ENCODE data around the gene CNPY2. TPM values are rescaled to one million over a fixed set of nuclear protein-coding genes. Genes with fewer than 3 reads are reported as not detected.

Gene CNPY2
- total and polyA plus RNA-seq, 2 of the 13 experiments (the other 11 are each of a cell fraction or from before 2014, with no cell fraction given), result 285 to 356 TPM

GRCh38 chr12:56266693-56267442 lies 48.9 kb downstream of the CNPY2 start, which contains the start of gene COQ10A (continued):
- TF ChIP-seq ZNF333 (CRISPR knock-in tag; IDR thresholded peaks at IDR 0.05; ENCODE audit: borderline replicate concordance) (0 out of 2 replicates have a peak, but pooled peaks have one; percentile 64), RXRA (CRISPR knock-in tag; IDR thresholded peaks at IDR 0.05) (peak; percentile 75), POLR2G (IDR thresholded peaks at IDR 0.05; ENCODE audit: low read depth, low read length) (peak; percentile 93), DMTF1 (CRISPR knock-in tag; IDR thresholded peaks at IDR 0.05) (no peak), MEIS1 (CRISPR knock-in tag; IDR thresholded peaks at IDR 0.05; ENCODE audit: borderline replicate concordance) (peak; percentile 79; the same call in 1 of the 2 replicates), ARID2 (CRISPR knock-in tag; IDR thresholded peaks at IDR 0.05; ENCODE audit: borderline replicate concordance) (peak; percentile 88; the same call in 1 of the 2 replicates), ZSCAN12 (CRISPR knock-in tag; IDR thresholded peaks at IDR 0.05) (no peak), ZNF280D (CRISPR knock-in tag; IDR thresholded peaks at IDR 0.05) (peak; percentile 86), ZFP1 (CRISPR knock-in tag; IDR thresholded peaks at IDR 0.05) (0 out of 2 replicates have a peak, but pooled peaks have one; percentile 36), FLYWCH1 (CRISPR knock-in tag; IDR thresholded peaks at IDR 0.05) (no peak), HOMEZ (CRISPR knock-in tag; IDR thresholded peaks at IDR 0.05; ENCODE audit: low read depth) (peak; percentile 66; the same call in 1 of the 2 replicates), ZNF678 (CRISPR knock-in tag; IDR thresholded peaks at IDR 0.05) (peak; percentile 60; the same call in 1 of the 2 replicates), THYN1 (CRISPR knock-in tag; IDR thresholded peaks at IDR 0.05; ENCODE audit: borderline replicate concordance, low read depth) (0 out of 2 replicates have a peak, but pooled peaks have one; percentile 33), ZSCAN31 (CRISPR knock-in tag; IDR thresholded peaks at IDR 0.05; ENCODE audit: low read depth) (peak; percentile 72; the same call in 1 of the 2 replicates), RFX3 (CRISPR knock-in tag; IDR thresholded peaks at IDR 0.05) (peak; percentile 63), ZNF512B (CRISPR knock-in tag; IDR thresholded peaks at IDR 0.05; ENCODE audit: borderline replicate concordance) (no peak), FOXC1 (CRISPR knock-in tag; IDR thresholded peaks at IDR 0.05; ENCODE audit: borderline replicate concordance) (0 out of 2 replicates have a peak, but pooled peaks have one; percentile 90), ZNF713 (CRISPR knock-in tag; IDR thresholded peaks at IDR 0.05) (peak; percentile 85; the same call in 1 of the 2 replicates)

Data from HepG2 (cell line).